ENCODE measurements around the gene SMC1B.

DNA sequence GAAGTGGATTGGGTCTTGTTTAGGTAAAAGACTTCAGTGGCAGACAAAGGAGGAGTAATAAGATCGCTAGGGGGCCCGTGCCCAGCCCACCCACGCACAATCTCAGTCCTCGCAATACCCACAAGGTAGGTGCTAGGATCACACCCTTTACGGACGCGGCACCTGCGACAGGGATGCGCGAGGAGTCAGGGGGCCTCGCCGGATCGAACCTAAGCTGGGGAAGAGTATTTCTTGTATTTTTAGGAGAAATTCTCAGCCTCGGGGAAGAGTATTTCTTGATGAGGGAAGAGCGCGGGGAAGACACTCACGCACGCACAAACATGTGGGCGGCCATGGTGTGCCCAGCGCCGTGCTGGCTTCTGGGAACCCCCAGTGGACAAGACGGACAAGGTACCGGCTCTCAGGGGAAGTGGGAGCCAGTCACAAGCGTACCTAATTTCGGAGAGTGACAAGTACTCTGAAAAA is 104.4 kb downstream of the SMC1B start:
- TF ChIP-seq KAT2B (IDR thresholded peaks at IDR 0.05; ENCODE audit: low read depth, low read length) (no peak), POLR2A (conservative IDR thresholded peaks at IDR 0.05) (no peak), FOXJ3 (CRISPR knock-in tag; IDR thresholded peaks at IDR 0.05) (no peak)
- TF ChIP-seq, protein P1, sequence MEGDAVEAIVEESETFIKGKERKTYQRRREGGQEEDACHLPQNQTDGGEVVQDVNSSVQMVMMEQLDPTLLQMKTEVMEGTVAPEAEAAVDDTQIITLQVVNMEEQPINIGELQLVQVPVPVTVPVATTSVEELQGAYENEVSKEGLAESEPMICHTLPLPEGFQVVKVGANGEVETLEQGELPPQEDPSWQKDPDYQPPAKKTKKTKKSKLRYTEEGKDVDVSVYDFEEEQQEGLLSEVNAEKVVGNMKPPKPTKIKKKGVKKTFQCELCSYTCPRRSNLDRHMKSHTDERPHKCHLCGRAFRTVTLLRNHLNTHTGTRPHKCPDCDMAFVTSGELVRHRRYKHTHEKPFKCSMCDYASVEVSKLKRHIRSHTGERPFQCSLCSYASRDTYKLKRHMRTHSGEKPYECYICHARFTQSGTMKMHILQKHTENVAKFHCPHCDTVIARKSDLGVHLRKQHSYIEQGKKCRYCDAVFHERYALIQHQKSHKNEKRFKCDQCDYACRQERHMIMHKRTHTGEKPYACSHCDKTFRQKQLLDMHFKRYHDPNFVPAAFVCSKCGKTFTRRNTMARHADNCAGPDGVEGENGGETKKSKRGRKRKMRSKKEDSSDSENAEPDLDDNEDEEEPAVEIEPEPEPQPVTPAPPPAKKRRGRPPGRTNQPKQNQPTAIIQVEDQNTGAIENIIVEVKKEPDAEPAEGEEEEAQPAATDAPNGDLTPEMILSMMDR (IDR thresholded peaks at IDR 0.05 in 2 of 3, conservative IDR thresholded peaks at IDR 0.05 in 1 of 3; ENCODE audit: insufficient read depth in 2 of 3, low read depth in 1 of 3, low read length in 3 of 3), result no peak
- TF ChIP-seq, protein P2, sequence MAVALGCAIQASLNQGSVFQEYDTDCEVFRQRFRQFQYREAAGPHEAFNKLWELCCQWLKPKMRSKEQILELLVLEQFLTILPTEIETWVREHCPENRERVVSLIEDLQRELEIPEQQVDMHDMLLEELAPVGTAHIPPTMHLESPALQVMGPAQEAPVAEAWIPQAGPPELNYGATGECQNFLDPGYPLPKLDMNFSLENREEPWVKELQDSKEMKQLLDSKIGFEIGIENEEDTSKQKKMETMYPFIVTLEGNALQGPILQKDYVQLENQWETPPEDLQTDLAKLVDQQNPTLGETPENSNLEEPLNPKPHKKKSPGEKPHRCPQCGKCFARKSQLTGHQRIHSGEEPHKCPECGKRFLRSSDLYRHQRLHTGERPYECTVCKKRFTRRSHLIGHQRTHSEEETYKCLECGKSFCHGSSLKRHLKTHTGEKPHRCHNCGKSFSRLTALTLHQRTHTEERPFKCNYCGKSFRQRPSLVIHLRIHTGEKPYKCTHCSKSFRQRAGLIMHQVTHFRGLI (CRISPR knock-in tag; IDR thresholded peaks at IDR 0.05), result no peak

All from K562 (cell line).